Activated naive CD4-positive, alpha-beta T cell treated with anti-CD3 and anti-CD28 coated beads for 36 hours (primary cell): Measurements from ENCODE around the gene SLC22A3. TPM values are rescaled to one million over a fixed set of nuclear protein-coding genes. Genes with fewer than 3 reads are reported as not detected.

Experiments
- CTCF ChIA-PET: fragments of 350-600 bp; sonication (Branson Sonifier 250); formaldehyde crosslinking; loops from one replicate; lab custom pipeline; 2021; ENCODE audit warnings: antibody characterized with exemption; lab: Charles Lee
- DNase-seq: peaks from one replicate; pipeline ENCODE4 v3.0.0-alpha.2; 2020
- H3K27ac Mint-ChIP-seq: one replicate; pipeline ENCODE4 v1.8.0; 2021; ENCODE audit warnings: mild to moderate bottlenecking, mixed read lengths
- H3K27me3 Mint-ChIP-seq: one replicate; pipeline ENCODE4 v1.8.0; 2021; ENCODE audit warnings: low read depth, mixed read lengths
- H3K36me3 Mint-ChIP-seq: one replicate; pipeline ENCODE4 v1.8.0; 2021; ENCODE audit warnings: low read depth, mixed read lengths
- H3K4me1 Mint-ChIP-seq: one replicate; pipeline ENCODE4 v1.8.0; 2021; ENCODE audit warnings: low read depth, mixed read lengths
- H3K4me3 Mint-ChIP-seq: one replicate; pipeline ENCODE4 v1.8.0; 2021; ENCODE audit warnings: mild to moderate bottlenecking, moderate library complexity, mixed read lengths
- H3K9me3 Mint-ChIP-seq: one replicate; pipeline ENCODE4 v1.8.0; 2021; ENCODE audit warnings: mixed read lengths
- intact Hi-C: fragments of 100-400 bp; cut with micrococcal nuclease; formaldehyde crosslinking; loops from one replicate; pipeline ENCODE4 v1.15.1; 2023
- total RNA-seq, 2 experiments: library from RNA; stranded (reverse); gene quantifications; one replicate each; pipeline ENCODE4 v1.2.3, GENCODE V29; 2021

The SLC22A3 gene
- total RNA-seq, 2 experiments from 2014 or later, result not detected

DNA sequence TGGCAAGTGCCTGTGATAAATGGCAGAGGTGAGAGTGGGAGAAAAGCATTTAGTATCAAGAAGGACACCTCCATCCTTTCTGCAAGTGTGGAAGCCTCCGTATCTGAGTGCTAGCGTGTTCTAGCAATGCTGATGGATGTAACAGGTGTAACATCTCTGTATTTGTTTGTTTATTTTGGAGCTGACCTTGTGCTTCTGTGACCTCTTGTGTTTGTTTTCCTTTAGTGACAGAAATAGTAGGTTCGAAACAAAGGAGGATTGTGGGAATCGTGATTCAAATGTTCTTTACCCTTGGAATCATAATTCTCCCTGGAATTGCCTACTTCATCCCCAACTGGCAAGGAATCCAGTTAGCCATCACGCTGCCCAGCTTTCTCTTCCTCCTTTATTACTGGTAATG, 60.4 kb downstream of the SLC22A3 start:
- no peaks in the 10 kb centered on the region for H3K9me3 Mint-ChIP-seq
- H3K27ac Mint-ChIP-seq, result no peak overlapping the region
- no peak overlapping the region for H3K4me3 Mint-ChIP-seq
- CTCF ChIA-PET, result no interaction called here
- H3K27me3 Mint-ChIP-seq, result no peaks in the 10 kb centered on the region
- intact Hi-C loops, result no loop called here
- no peak for DNase-seq
- H3K4me1 Mint-ChIP-seq, result no peaks in the 10 kb centered on the region
- no peaks in the 10 kb centered on the region for H3K36me3 Mint-ChIP-seq

GRCh38 chr6:160412993-160413392, 64.8 kb downstream of the SLC22A3 start:
- no peak overlapping the region for H3K27ac Mint-ChIP-seq
- no peak for DNase-seq
- no peaks in the 10 kb centered on the region for H3K4me1 Mint-ChIP-seq
- H3K27me3 Mint-ChIP-seq, result peaks cover 18% of the 10 kb centered on the region
- intact Hi-C loops, result no loop called here
- no peaks in the 10 kb centered on the region for H3K36me3 Mint-ChIP-seq
- CTCF ChIA-PET, result interaction anchor here (1.0 kb wide), 1 partner anchor 19 kb away, joined by 3 read pairs; no protein-coding TSS in a partner anchor
- H3K9me3 Mint-ChIP-seq, result peaks cover 2% of the 10 kb centered on the region
- H3K4me3 Mint-ChIP-seq, result no peak overlapping the region

GRCh38 chr6:160417146-160417545, 69.0 kb downstream of the SLC22A3 start:
- no peaks in the 10 kb centered on the region for H3K4me1 Mint-ChIP-seq
- H3K36me3 Mint-ChIP-seq, result no peaks in the 10 kb centered on the region
- CTCF ChIA-PET, result no interaction called here
- H3K27me3 Mint-ChIP-seq, result peaks cover 24% of the 10 kb centered on the region
- H3K27ac Mint-ChIP-seq, result no peak overlapping the region
- no peak overlapping the region for H3K4me3 Mint-ChIP-seq
- intact Hi-C loops, result no loop called here
- DNase-seq, result no peak
- peaks cover 2% of the 10 kb centered on the region for H3K9me3 Mint-ChIP-seq

GRCh38 chr6:160417550-160417949, 69.4 kb downstream of the SLC22A3 start:
- CTCF ChIA-PET, result no interaction called here
- Mint-ChIP-seq H3K9me3 (peaks cover 2% of the 10 kb centered on the region), H3K36me3 (no peaks in the 10 kb centered on the region), H3K4me3 (no peak overlapping the region), H3K27me3 (peaks cover 26% of the 10 kb centered on the region), H3K27ac (no peak overlapping the region), H3K4me1 (no peaks in the 10 kb centered on the region)
- intact Hi-C loops, result no loop called here
- DNase-seq, result no peak

- Mint-ChIP-seq H3K27me3 (peaks cover 26% of the 10 kb centered on the region), H3K4me3 (no peak overlapping the region), H3K27ac (no peak overlapping the region), H3K9me3 (peaks cover 2% of the 10 kb centered on the region), H3K4me1 (no peaks in the 10 kb centered on the region), H3K36me3 (no peaks in the 10 kb centered on the region)
- no peak for DNase-seq
- intact Hi-C loops, result no loop called here
- CTCF ChIA-PET, result no interaction called here
Measured at GRCh38 chr6:160418370-160418769, 70.2 kb downstream of the SLC22A3 start.

DNA sequence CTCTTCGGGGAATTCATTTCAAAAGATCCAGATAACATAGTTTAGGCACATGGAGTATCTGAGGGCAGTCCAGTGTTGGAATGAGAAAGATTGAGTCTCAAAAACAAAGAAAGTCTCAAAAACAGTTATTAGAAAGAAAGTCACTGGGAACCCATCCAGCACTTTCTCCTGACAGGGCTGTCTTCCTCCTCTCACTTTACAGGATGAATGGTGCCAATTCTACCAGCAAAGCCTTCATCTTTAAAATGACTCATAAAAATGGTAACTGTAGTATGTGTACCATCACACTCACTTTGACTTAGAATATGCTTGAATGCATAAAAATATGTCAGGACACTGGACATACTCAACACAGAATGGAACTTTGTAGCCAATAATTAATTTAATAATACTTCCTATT, 71.3 kb downstream of the SLC22A3 start:
- H3K9me3 Mint-ChIP-seq, result peaks cover 2% of the 10 kb centered on the region
- H3K4me3 Mint-ChIP-seq, result no peak overlapping the region
- intact Hi-C loops, result no loop called here
- no peaks in the 10 kb centered on the region for H3K4me1 Mint-ChIP-seq
- no peak for DNase-seq
- H3K36me3 Mint-ChIP-seq, result no peaks in the 10 kb centered on the region
- peaks cover 24% of the 10 kb centered on the region for H3K27me3 Mint-ChIP-seq
- CTCF ChIA-PET, result no interaction called here
- no peak overlapping the region for H3K27ac Mint-ChIP-seq

- H3K27ac Mint-ChIP-seq, result no peak overlapping the region
- no peak for DNase-seq
- peaks cover 26% of the 10 kb centered on the region for H3K27me3 Mint-ChIP-seq
- H3K4me1 Mint-ChIP-seq, result no peaks in the 10 kb centered on the region
- peaks cover 2% of the 10 kb centered on the region for H3K9me3 Mint-ChIP-seq
- CTCF ChIA-PET, result no interaction called here
- H3K4me3 Mint-ChIP-seq, result no peak overlapping the region
- intact Hi-C loops, result no loop called here
- no peaks in the 10 kb centered on the region for H3K36me3 Mint-ChIP-seq
Measured at GRCh38 chr6:160420253-160420968, 72.2 kb downstream of the SLC22A3 start.

GRCh38 chr6:160420969-160421556, 72.9 kb downstream of the SLC22A3 start:
- peaks cover 1% of the 10 kb centered on the region for H3K4me1 Mint-ChIP-seq
- no peaks in the 10 kb centered on the region for H3K36me3 Mint-ChIP-seq
- no peak for DNase-seq
- CTCF ChIA-PET, result no interaction called here
- H3K4me3 Mint-ChIP-seq, result no peak overlapping the region
- peaks cover 2% of the 10 kb centered on the region for H3K9me3 Mint-ChIP-seq
- H3K27me3 Mint-ChIP-seq, result peaks cover 21% of the 10 kb centered on the region
- no peak overlapping the region for H3K27ac Mint-ChIP-seq
- intact Hi-C loops, result no loop called here

- intact Hi-C loops, result no loop called here
- DNase-seq, result no peak
- Mint-ChIP-seq H3K9me3 (peaks cover 2% of the 10 kb centered on the region), H3K27ac (no peak overlapping the region), H3K27me3 (peaks cover 27% of the 10 kb centered on the region), H3K36me3 (no peaks in the 10 kb centered on the region), H3K4me1 (peaks cover 9% of the 10 kb centered on the region), H3K4me3 (no peak overlapping the region)
- CTCF ChIA-PET, result no interaction called here
Measured at GRCh38 chr6:160421854-160422253, 73.7 kb downstream of the SLC22A3 start.

DNA sequence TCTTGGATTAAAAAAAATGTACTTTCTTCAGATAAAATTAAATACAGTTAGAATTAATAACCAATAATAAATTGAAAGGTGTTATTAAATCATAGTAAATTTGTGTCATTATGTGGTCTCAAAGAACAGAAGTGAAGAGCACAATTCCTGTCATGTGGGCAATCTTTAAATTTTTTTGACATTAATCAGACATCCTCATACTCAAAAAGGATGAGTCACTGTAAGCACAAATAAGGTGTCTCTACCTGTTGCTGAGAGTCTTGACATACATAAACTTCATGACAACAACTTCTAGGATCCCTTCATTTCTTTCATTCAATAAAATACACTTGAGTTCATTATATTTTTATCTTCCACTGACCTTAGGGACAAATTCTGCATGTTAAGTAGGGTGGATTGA, 76.1 kb downstream of the SLC22A3 start:
- no peak for DNase-seq
- Mint-ChIP-seq H3K9me3 (peaks cover 2% of the 10 kb centered on the region), H3K27ac (no peak overlapping the region), H3K27me3 (peaks cover 39% of the 10 kb centered on the region), H3K4me3 (no peak overlapping the region), H3K4me1 (peaks cover 10% of the 10 kb centered on the region), H3K36me3 (no peaks in the 10 kb centered on the region)
- CTCF ChIA-PET, result no interaction called here
- intact Hi-C loops, result no loop called here

GRCh38 chr6:160426136-160426535, 78.0 kb downstream of the SLC22A3 start:
- Mint-ChIP-seq H3K27ac (no peak overlapping the region), H3K36me3 (no peaks in the 10 kb centered on the region), H3K9me3 (peaks cover 2% of the 10 kb centered on the region), H3K27me3 (peaks cover 40% of the 10 kb centered on the region), H3K4me1 (peaks cover 10% of the 10 kb centered on the region), H3K4me3 (no peak overlapping the region)
- DNase-seq, result no peak
- CTCF ChIA-PET, result no interaction called here
- intact Hi-C loops, result no loop called here

DNA sequence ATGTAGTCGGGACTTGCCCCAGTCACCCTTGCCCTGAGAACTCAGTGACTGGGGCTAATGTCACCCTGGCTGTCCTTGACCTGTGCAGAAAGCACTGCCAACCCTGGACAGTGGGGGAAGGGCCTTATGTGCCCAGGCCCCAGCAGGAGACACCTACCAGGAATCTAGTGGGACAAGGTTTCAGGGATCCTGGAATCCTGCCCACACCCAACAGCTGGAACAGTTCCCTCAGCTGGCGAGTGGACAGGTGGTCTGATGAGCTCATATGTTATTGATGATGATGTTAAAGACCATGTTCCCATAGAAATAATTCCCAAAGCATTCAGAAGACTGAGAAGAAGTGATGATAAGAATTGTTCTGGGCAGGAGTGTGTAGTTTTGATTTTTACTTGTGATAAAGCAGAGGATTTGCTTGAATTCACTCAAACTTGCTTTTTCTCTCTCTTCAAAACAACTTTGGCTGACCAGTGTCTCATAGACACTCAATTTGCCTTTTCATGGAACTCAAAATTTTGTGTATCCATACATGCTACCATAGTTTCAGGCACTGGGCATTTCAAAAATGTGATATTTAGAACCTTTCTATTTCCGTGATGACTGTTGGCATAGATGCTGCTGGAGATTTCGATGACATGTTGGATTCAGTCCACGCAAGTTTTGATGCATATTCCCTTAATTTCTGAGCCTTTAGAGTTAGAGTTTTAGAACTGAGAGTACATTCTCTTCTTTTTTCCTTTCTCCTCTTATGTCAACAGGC, 79.3 kb downstream of the SLC22A3 start:
- intact Hi-C loops, result no loop called here
- Mint-ChIP-seq H3K36me3 (no peaks in the 10 kb centered on the region), H3K9me3 (peaks cover 2% of the 10 kb centered on the region), H3K4me1 (peaks cover 10% of the 10 kb centered on the region), H3K27ac (no peak overlapping the region), H3K27me3 (peaks cover 38% of the 10 kb centered on the region), H3K4me3 (no peak overlapping the region)
- CTCF ChIA-PET, result no interaction called here
- no peak for DNase-seq

GRCh38 chr6:160428069-160428430, 79.9 kb downstream of the SLC22A3 start:
- Mint-ChIP-seq H3K36me3 (no peaks in the 10 kb centered on the region), H3K27ac (no peak overlapping the region), H3K4me1 (peaks cover 10% of the 10 kb centered on the region), H3K9me3 (peaks cover 2% of the 10 kb centered on the region), H3K4me3 (no peak overlapping the region), H3K27me3 (peaks cover 38% of the 10 kb centered on the region)
- intact Hi-C loops, result no loop called here
- DNase-seq, result no peak
- CTCF ChIA-PET, result no interaction called here
